Adrenal gland (tissue), 5 donors: ENCODE results near the gene MAP1B.

Source experiments
- CTCF ChIP-seq, 6 experiments: fragments of 450-650 bp in 4 of 6; fragments of 200-600 bp in 2 of 6; sonication (generic) in 1 of 6; IDR thresholded peaks; 1 replicate in 5 of 6; 2 replicates in 1 of 6; pipeline versions ENCODE4 v1.5.1 to v1.8.0; 2016 to 2021; ENCODE audit warnings: antibody characterized with exemption in 6 of 6, mild to moderate bottlenecking in 2 of 6, moderate library complexity in 1 of 6
- POLR2A ChIP-seq, 2 donors: fragments of 450-650 bp; IDR thresholded peaks; one replicate each; pipeline ENCODE4 v1.6.1; 2017; ENCODE audit warnings: antibody characterized with exemption in 2 of 2, mild to moderate bottlenecking in 2 of 2, moderate library complexity in 1 of 2
- donor health status: DM: no; HTN: no; CAD: no.

- TF ChIP-seq CTCF (IDR thresholded peaks at IDR 0.05), result no peak
- no peak for TF ChIP-seq POLR2A (IDR thresholded peaks at IDR 0.05)
Measured at GRCh38 chr5:72241346-72242003, 134.2 kb downstream of the MAP1B start.
